ENCODE measurements around the gene ZMIZ1. TPM values are rescaled to one million over a fixed set of nuclear protein-coding genes. Genes with fewer than 3 reads are reported as not detected.
A peak's percentile ranks its signal among the peaks of the same experiment; 100 is the strongest.

ZMIZ1 gene
- total and polyA plus RNA-seq, 2 donors (not counting 1 experiment from before 2014, with no cell fraction given), result 6.3 to 30.6 TPM

GRCh38 chr10:79052291-79053080 is 16.3 kb upstream of the ZMIZ1 start:
- no peaks in the 10 kb centered on the region for H3K36me3 ChIP-seq (ENCODE audit: control insufficient read depth, insufficient read depth, low read length)
- H3K79me2 ChIP-seq (ENCODE audit: control insufficient read depth, insufficient read depth, low read length), result no peaks in the 10 kb centered on the region
- peak in 1 of 2 donors; percentile 49 for DNase-seq (ENCODE audit: low read depth in 2 of 2)
- no peaks in the 10 kb centered on the region for H4K20me1 ChIP-seq (ENCODE audit: control insufficient read depth, extremely low read depth, insufficient read depth, low read length)
- H3K4me1 ChIP-seq (ENCODE audit: control insufficient read depth, extremely low read depth, insufficient read depth, low read length), result no peaks in the 10 kb centered on the region
- no peak overlapping the region for H3K27ac ChIP-seq (ENCODE audit: insufficient read depth, low read length)
- no peak overlapping the region for H3K4me2 ChIP-seq (ENCODE audit: extremely low read depth, insufficient read depth, low read length)
- no peak overlapping the region for H3K9ac ChIP-seq (ENCODE audit: insufficient read depth, low read length)
- no peaks in the 10 kb centered on the region for H3K27me3 ChIP-seq (ENCODE audit: control insufficient read depth, insufficient read depth, low read length)
- H2AFZ ChIP-seq (ENCODE audit: low read length), result no peak overlapping the region
- no peak overlapping the region for H3K4me3 ChIP-seq (replicated peaks in 1 of 4; ENCODE audit: control extremely low read depth in 1 of 4, insufficient read depth in 1 of 4, low read depth in 3 of 4, low read length in 4 of 4)
- TF ChIP-seq EZH2 (IDR thresholded peaks at IDR 0.05; ENCODE audit: low read length, missing control alignments) (no peak), CTCF (conservative IDR thresholded peaks at IDR 0.05 in 1 of 2, IDR thresholded peaks at IDR 0.05 in 1 of 2; ENCODE audit: low read depth in 1 of 2, low read length in 2 of 2) (no peak)
- no peaks in the 10 kb centered on the region for H3K9me3 ChIP-seq (ENCODE audit: control insufficient read depth, insufficient read depth, low read depth, low read length)

- Histone ChIP-seq H3K79me2 (ENCODE audit: control insufficient read depth, insufficient read depth, low read length) (no peaks in the 10 kb centered on the region), H3K9me3 (ENCODE audit: control insufficient read depth, insufficient read depth, low read depth, low read length) (no peaks in the 10 kb centered on the region), H3K27ac (ENCODE audit: insufficient read depth, low read length) (no peak overlapping the region), H3K27me3 (ENCODE audit: control insufficient read depth, insufficient read depth, low read length) (no peaks in the 10 kb centered on the region), H3K36me3 (ENCODE audit: control insufficient read depth, insufficient read depth, low read length) (no peaks in the 10 kb centered on the region), H2AFZ (ENCODE audit: low read length) (no peak overlapping the region), H3K4me1 (ENCODE audit: control insufficient read depth, extremely low read depth, insufficient read depth, low read length) (no peaks in the 10 kb centered on the region), H3K9ac (ENCODE audit: insufficient read depth, low read length) (no peak overlapping the region), H3K4me3 (replicated peaks in 1 of 4; ENCODE audit: control extremely low read depth in 1 of 4, insufficient read depth in 1 of 4, low read depth in 3 of 4, low read length in 4 of 4) (no peak overlapping the region), H3K4me2 (ENCODE audit: extremely low read depth, insufficient read depth, low read length) (no peak overlapping the region), H4K20me1 (ENCODE audit: control insufficient read depth, extremely low read depth, insufficient read depth, low read length) (no peaks in the 10 kb centered on the region)
- DNase-seq (ENCODE audit: low read depth in 2 of 2), result no peak
- TF ChIP-seq CTCF (conservative IDR thresholded peaks at IDR 0.05 in 1 of 2, IDR thresholded peaks at IDR 0.05 in 1 of 2; ENCODE audit: low read depth in 1 of 2, low read length in 2 of 2) (no peak), EZH2 (IDR thresholded peaks at IDR 0.05; ENCODE audit: low read length, missing control alignments) (no peak)
Measured at GRCh38 chr10:79053081-79053434, 15.7 kb upstream of the ZMIZ1 start.

GRCh38 chr10:79053481-79054202 is 15.1 kb upstream of the ZMIZ1 start:
- no peak overlapping the region for H3K4me3 ChIP-seq (replicated peaks in 1 of 4; ENCODE audit: control extremely low read depth in 1 of 4, insufficient read depth in 1 of 4, low read depth in 3 of 4, low read length in 4 of 4)
- H3K9ac ChIP-seq (ENCODE audit: insufficient read depth, low read length), result no peak overlapping the region
- DNase-seq (ENCODE audit: low read depth in 2 of 2), result no peak
- no peaks in the 10 kb centered on the region for H3K36me3 ChIP-seq (ENCODE audit: control insufficient read depth, insufficient read depth, low read length)
- H3K9me3 ChIP-seq (ENCODE audit: control insufficient read depth, insufficient read depth, low read depth, low read length), result no peaks in the 10 kb centered on the region
- no peaks in the 10 kb centered on the region for H3K79me2 ChIP-seq (ENCODE audit: control insufficient read depth, insufficient read depth, low read length)
- TF ChIP-seq CTCF (conservative IDR thresholded peaks at IDR 0.05 in 1 of 2, IDR thresholded peaks at IDR 0.05 in 1 of 2; ENCODE audit: low read depth in 1 of 2, low read length in 2 of 2) (no peak), EZH2 (IDR thresholded peaks at IDR 0.05; ENCODE audit: low read length, missing control alignments) (no peak)
- no peaks in the 10 kb centered on the region for H3K4me1 ChIP-seq (ENCODE audit: control insufficient read depth, extremely low read depth, insufficient read depth, low read length)
- no peaks in the 10 kb centered on the region for H3K27me3 ChIP-seq (ENCODE audit: control insufficient read depth, insufficient read depth, low read length)
- no peaks in the 10 kb centered on the region for H4K20me1 ChIP-seq (ENCODE audit: control insufficient read depth, extremely low read depth, insufficient read depth, low read length)
- no peak overlapping the region for H3K4me2 ChIP-seq (ENCODE audit: extremely low read depth, insufficient read depth, low read length)
- no peak overlapping the region for H3K27ac ChIP-seq (ENCODE audit: insufficient read depth, low read length)
- no peak overlapping the region for H2AFZ ChIP-seq (ENCODE audit: low read length)

Data from fibroblast of lung (primary cell).